Measurements from ENCODE around the gene OR2T33.
"Not testable (repeated sequence)": the region's sequence is repeated elsewhere in the genome, so short reads cannot be mapped to it uniquely, and the experiment has no call there.

The OR2T33 gene, protein sequence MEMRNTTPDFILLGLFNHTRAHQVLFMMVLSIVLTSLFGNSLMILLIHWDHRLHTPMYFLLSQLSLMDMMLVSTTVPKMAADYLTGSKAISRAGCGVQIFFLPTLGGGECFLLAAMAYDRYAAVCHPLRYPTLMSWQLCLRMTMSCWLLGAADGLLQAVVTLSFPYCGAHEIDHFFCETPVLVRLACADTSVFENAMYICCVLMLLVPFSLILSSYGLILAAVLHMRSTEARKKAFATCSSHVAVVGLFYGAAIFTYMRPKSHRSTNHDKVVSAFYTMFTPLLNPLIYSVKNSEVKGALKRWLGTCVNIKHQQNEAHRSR

DNA sequence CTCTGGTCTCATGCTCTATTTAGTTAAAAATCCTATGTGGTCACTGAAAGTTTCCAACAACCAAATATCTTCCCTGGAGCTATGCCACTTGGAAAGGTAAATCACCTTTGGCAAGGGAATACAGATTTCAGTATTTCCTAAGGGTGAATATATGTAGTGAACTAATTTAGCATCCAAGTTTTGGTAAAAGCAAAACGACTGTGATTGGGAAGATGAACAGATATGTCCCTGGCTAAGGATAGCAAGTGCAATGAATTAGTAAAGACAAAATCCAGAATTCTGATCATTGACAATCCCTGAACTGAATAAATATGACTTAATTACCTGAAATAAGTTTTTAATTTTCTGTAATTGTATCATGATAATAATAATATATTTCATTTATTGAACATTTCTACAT lies at the start of gene OR2T33:
Gene OR2T33 (minus strand): TSS at position 101 of the 400 bp plus-strand sequence. CDS start 4,162 bp downstream, outside the sequence.
- no peak for DNase-seq

DNA sequence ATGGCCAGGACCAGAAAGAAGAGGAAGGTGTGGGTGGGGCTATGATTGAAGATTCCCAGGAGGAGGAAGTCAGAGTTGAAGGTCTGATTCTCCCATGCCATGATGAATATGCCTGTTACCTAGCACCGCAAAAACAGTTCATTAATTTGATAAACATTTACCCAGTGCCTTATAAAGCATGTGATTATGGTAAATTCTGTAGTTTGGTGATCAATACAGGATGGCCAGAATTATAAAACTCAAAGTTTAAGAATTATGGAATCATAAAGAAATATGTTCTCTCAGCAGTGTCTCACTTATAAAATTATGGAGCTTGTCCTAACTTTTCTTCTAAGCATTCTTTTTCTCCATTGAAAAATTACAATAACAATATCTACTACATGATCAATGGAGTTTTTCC lies 46.7 kb upstream of the OR2T33 start, which contains the start of gene OR2M7:
Gene OR2M7 (minus strand): TSS at position 101 of the 400 bp plus-strand sequence. CDS start 0 bp downstream, at position 101.
- no peak for DNase-seq

DNA sequence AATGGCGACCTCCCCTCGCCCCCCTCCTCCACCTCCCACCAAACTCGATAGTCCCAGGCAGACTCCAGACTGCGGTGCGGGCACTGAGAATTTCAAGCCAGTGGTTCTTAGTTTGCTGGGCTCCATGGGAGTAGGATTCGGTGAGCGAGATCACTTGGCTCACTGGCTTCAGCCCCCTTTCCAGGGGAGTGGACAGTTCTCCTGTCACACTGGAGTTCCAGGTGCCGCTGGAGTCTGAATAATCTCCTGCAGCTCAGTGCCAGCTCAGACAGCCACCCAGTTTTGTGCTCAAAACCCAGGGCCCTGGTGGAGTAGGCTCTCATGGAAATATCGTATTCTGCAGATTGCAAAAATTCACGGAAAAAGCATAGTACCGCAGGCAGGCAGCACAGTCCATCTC lies 39.0 kb upstream of the OR2T33 start:
- DNase-seq, result no peak

DNA sequence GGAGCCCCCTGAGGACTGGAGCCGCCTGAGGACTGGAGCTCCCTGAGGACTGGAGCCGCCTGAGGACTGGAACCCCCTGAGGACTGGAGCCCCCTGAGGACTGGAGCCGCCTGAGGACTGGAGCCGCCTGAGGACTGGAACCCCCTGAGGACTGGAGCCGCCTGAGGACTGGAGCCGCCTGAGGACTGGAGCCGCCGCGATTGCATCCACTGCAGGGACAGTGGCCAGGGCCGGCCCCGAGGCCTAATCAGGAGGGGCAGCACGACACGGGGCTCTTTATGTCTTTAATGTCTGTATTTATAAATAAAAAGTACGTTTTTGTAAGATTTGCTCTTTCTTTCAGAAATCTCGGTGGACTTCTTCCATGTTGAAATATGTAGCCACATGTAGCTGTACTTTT lies 29.0 kb upstream of the OR2T33 start:
- DNase-seq, result not testable (repeated sequence)

DNA sequence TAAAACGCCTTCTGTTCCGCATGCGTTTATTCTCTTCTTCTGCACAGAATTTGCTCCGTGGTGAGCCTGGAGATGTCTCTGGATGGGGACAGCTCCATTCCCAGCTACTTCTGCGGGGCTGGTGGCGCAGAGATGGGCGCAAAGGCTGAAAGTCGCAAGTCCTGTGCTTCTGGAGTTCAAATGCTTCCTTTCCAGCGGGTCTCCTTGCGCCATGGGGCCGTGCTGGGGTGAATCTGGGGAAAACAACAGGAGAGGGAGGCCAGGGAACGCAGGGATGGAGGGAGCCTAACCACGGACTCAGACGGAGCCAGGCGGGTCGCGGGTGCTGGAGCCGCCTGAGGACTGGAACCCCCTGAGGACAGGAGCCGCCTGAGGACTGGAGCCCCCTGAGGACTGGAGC lies 28.3 kb upstream of the OR2T33 start:
- DNase-seq, result no peak

DNA sequence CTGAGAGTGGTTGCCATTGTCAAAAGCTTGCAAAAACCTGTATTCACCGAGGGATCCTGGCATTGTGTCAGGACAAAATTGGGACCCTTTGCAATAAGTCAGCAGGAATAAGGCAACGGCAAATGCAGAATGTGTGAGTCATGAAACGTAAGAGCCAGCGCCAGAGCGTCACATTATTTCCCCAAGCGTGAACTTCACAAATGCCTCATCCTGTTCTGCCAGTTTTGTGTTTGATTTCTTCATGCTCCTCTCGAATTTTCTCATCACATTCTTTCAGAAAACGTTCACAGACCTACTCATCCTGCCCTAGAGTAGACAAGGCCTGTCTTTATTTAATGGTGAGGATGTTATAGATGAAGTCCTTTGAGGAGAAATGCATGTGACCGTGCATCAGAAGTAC lies 27.9 kb upstream of the OR2T33 start:
- not testable (repeated sequence) for DNase-seq

DNA sequence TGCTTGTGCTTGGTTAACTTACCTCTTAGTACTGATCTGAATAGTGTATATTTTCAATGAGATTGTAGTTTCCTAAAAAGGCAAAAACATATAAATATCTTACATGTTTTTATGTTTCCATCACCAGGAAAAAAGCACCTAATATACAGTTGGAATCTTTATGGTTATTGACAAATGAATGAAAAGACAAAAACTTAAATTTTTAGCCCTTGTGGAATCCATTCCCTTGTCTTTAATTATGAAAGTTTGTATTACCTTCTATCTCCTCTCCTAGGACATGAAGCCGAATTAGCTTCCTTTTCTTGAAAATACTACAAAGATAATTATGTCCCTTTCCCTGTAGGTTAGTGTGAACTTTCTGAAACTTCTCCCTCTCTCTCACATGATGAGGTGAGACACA lies 25.5 kb upstream of the OR2T33 start, which contains the start of gene OR2T12:
Gene OR2T12 (minus strand): TSS at position 101 of the 400 bp plus-strand sequence. CDS start 7,846 bp downstream, outside the sequence.
- DNase-seq, result no peak

DNA sequence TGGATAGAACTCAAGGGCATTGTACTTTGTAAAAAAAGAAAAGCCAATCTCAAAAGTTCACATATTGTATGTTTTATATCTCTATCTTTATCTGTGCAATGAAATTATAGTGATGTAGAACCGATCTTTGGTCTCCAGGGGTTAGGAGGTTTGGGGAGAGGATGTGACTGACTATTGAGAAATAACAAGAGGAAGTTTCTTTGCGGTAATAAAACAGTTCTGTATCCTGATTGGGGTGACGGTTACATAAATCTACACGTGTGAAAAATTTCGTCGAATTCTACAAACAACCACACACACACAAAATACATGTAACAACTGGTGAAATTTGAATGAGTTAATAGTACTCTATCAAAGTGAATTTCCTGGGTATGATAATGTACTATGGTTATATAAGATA lies 10.6 kb upstream of the OR2T33 start:
- no peak for DNase-seq

DNA sequence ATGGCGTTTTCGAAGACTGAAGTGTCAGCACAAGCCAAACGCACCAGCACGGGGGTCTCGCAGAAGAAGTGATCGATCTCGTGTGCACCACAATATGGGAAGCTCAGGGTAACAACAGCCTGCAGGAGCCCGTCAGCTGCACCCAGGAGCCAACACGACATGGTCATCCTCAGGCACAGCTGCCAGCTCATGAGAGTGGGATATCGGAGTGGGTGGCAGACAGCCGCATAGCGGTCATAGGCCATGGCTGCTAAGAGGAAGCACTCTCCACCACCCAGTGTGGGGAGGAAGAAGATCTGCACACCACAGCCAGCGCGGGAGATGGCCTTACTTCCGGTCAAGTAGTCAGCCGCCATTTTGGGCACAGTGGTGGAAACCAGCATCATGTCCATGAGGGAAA lies 4.6 kb downstream of the OR2T33 start:
- not testable (repeated sequence) for DNase-seq

DNA sequence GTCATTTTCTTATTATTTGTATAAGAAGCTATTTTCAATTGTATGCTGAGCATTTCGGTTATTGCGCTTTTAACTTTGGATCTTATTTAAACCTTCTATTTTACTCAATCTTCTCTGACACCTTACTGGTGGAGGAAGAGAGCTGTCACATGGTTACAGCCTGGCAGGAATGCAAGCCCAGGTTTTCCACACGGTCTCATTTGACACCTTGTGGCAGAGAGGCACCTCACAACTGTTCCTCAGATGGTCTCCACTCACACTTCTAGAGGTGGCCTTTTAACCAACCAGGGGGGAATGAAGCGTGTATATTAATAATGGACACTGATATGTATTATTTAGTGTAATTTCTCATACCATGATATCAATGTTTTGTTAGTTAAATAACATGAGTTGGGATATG lies 9.6 kb downstream of the OR2T33 start:
- no peak for DNase-seq

DNA sequence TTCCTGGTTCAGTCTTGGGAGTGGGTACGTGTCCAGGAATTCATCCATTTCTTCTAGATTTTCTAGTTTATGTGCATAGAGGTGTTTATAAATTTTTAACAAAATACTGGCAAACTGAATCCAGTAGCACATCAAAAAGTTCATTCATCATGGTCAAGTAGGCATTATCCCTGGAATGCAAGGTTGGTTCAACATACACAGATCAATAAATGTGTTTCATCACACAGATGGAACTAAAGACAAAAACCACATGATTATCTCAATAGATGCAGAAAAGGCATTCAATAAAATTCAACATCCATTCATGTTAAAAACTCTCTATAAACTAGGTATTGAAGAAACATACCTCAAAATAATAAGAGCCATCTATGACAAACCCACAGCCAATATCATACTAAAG lies 18.5 kb downstream of the OR2T33 start:
- not testable (repeated sequence) for DNase-seq

DNA sequence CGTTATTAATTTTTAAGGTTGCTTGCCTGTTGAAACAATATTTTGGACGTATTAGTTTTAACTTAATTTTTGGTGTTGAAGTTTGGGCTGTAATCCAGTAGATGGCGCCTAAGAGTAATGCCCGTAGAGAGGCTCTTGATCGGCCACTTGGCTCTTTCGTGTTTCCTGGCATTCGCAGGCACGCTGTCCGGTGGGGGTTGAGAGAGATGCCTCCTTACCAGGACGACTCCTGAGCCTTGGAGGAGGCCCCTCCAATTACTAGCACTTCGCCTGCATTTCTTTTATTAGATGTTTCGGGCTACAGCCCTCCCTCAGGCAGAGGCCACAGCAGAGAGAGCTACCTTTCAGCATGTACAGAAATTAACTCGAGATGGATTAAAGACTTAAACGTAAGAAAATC lies 34.6 kb downstream of the OR2T33 start:
- peak; percentile 11 for DNase-seq

DNA sequence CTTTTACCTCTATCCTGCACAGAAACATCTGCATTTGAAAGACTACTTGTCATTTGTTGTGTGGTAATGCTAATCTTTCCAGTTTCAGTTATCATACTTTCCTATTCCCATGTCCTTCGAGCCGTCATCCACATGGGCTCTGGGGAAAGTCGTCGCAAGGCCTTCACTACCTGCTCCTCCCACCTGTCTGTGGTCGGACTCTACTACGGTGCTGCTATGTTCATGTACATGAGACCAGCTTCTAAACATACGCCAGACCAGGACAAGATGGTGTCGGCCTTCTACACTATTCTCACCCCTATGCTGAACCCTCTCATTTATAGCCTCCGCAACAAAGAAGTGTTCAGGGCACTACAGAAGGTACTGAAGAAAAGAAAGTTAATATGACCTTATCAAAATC lies 38.3 kb downstream of the OR2T33 start:
- no peak for DNase-seq

DNA sequence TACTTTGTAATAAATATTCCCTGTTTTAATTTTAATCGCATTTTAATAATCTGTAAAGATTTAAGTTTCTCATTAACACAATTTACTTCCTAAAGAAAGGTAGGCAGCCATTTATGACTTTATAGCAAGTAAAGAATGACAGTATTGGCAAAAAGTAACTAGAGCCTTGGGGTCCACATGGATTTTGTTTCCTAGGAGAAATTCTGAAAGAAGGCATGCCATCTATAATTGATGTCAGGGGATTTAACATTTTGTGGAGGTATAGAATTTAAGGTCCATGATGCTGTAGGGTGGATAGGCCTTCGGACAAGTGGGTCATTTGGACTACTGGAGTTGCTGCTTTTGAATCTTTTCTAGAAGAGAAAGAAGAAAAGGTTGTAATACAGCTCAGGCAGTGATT lies 46.7 kb downstream of the OR2T33 start, which contains the start of gene OR2M4:
Gene OR2M4 (plus strand): TSS at position 301 of the 400 bp plus-strand sequence. CDS start 7,512 bp downstream, outside the sequence.
- no peak for DNase-seq

DNA sequence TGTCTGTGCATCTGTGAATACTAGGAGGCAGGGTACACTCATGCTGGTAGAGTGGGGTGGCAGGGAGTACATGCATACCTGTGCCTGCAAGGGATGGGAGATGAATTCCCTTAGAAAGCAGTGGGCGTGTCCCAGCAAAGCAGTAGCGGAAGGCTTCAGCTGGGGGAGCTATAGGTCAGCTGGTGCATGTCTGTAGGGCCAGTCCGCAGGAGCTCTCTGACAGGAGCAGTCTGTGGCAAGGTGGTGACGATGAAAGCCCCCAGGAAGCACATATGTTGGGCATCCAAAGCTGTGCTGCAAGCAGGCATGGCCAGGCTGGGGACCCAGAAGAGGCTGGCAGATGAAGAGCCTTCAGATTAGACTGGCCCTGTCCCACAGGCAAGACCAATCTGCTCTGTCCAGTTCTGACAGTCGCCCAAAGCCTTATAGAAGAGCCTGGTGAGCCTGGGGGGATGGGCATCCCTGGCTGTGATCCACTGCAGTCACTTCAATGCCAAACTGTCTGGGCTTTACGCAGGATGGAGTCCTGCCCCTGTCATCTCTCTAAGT lies 48.3 kb downstream of the OR2T33 start:
- DNase-seq, result no peak

DNA sequence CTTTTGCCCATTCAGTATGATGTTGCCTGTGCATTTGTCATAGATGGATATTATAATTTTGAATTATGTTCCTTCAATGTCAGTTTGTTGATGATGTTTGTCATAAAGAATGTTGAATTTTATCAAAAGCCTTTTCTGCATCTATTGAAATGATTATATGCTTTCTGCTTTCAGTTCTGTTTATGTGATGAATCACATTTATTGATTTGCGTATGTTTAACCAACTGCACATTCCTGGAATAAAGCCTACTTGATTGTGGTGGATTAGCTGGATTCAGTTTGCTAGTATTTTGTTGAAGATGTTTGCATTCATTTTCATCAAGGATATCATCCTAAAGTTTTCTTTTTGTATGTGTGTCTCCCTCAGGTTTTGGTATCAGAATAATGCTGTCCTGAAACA lies 52.2 kb downstream of the OR2T33 start:
- DNase-seq, result no peak
